Caco-2 (cell line): ENCODE results near the gene AUTS2. TPM values are rescaled to one million over a fixed set of nuclear protein-coding genes. Genes with fewer than 3 reads are reported as not detected.

Source experiments
- BruUV-seq: library from RNA; stranded (reverse); fragments of 400-500 nt; replicated peaks from 2 replicates; lab custom pipeline; 2021; lab: Mats Ljungman, UMichigan
- CTCF ChIA-PET: fragments of 300-600 bp; sonication (Branson Sonifier 250); formaldehyde crosslinking; loops from one replicate; lab custom pipeline; 2022; ENCODE audit warnings: antibody characterized with exemption; lab: Charles Lee
- POLR2A ChIA-PET: fragments of 300-600 bp; sonication (Branson Sonifier 250); formaldehyde crosslinking; loops from one replicate; lab custom pipeline; 2022; ENCODE audit warnings: antibody characterized with exemption; lab: Charles Lee
- DNase-seq, 2 experiments: peaks; one replicate each; pipeline versions ENCODE4 v3.0.0 to v3.0.0-alpha.2; 2020 to 2022
- H3K27me3 ChIP-seq: replicated peaks from 2 replicates; pipeline ENCODE4 v1.6.0; 2011; ENCODE audit warnings: low read length; ENCODE audit not compliant: control insufficient read depth, insufficient read depth
- H3K36me3 ChIP-seq: 2 replicates; pipeline ENCODE4 v1.5.1; 2011; ENCODE audit warnings: low read length; ENCODE audit not compliant: control insufficient read depth, insufficient read depth
- H3K4me1 ChIP-seq: fragments of 250-450 bp; sonication (Bioruptor Pico); 2 replicates; pipeline ENCODE4 v1.5.1; 2020; ENCODE audit warnings: mild to moderate bottlenecking
- H3K4me3 ChIP-seq: 2 replicates; pipeline ENCODE4 v1.5.1; 2011; ENCODE audit warnings: low read depth, mild to moderate bottlenecking, control low read depth, low read length
- H3K9me3 ChIP-seq: fragments of 250-450 bp; sonication (Bioruptor Pico); 2 replicates; pipeline ENCODE4 v1.5.1; 2020; ENCODE audit warnings: mild to moderate bottlenecking, moderate library complexity
- H3K27ac Mint-ChIP-seq: one replicate; pipeline ENCODE4 v1.8.0; 2022; ENCODE audit warnings: mixed read lengths; ENCODE audit not compliant: unreplicated experiment
- H3K27me3 Mint-ChIP-seq: one replicate; pipeline ENCODE4 v1.8.0; 2022; ENCODE audit warnings: mixed read lengths; ENCODE audit not compliant: insufficient read depth, unreplicated experiment
- H3K36me3 Mint-ChIP-seq: one replicate; pipeline ENCODE4 v1.8.0; 2022; ENCODE audit warnings: mild to moderate bottlenecking, mixed read lengths; ENCODE audit not compliant: insufficient read depth, unreplicated experiment
- H3K4me1 Mint-ChIP-seq: one replicate; pipeline ENCODE4 v1.8.0; 2022; ENCODE audit warnings: low read depth, mixed read lengths; ENCODE audit not compliant: unreplicated experiment
- H3K4me3 Mint-ChIP-seq: one replicate; pipeline ENCODE4 v1.8.0; 2022; ENCODE audit warnings: mild to moderate bottlenecking, moderate library complexity, mixed read lengths; ENCODE audit not compliant: unreplicated experiment
- H3K9me3 Mint-ChIP-seq: one replicate; pipeline ENCODE4 v1.8.0; 2022; ENCODE audit warnings: mixed read lengths; ENCODE audit not compliant: unreplicated experiment
- CTCF ChIP-seq, 2 experiments: fragments of 200-600 bp in 1 of 2; IDR thresholded peaks; 1 replicate in 1 of 2; 2 replicates in 1 of 2; pipeline versions ENCODE4 v1.5.1 to v1.8.0; 2011 to 2022; ENCODE audit warnings: antibody characterized with exemption in 1 of 2, control low read depth in 1 of 2, inconsistent platforms in 1 of 2, low read depth in 1 of 2, low read length in 1 of 2, mild to moderate bottlenecking in 1 of 2, moderate library complexity in 1 of 2; ENCODE audit not compliant: insufficient read depth in 1 of 2, severe bottlenecking in 1 of 2, unreplicated experiment in 1 of 2
- intact Hi-C: fragments of 100-400 bp; cut with micrococcal nuclease; formaldehyde crosslinking; loops from one replicate; pipeline ENCODE4 v1.10.0; 2022; ENCODE audit not compliant: unreplicated experiment
- total RNA-seq: library from RNA; stranded (reverse); gene quantifications from 2 replicates; pipeline ENCODE4 v1.2.3, GENCODE V29; 2022

AUTS2 gene
- total RNA-seq, 1 experiment from 2014 or later, result 37.1 TPM

GRCh38 chr7:69860941-69861622, 262.8 kb downstream of the AUTS2 start:
- ChIA-PET CTCF (no interaction called here), POLR2A (no interaction called here)
- Histone ChIP-seq H3K36me3 (no peaks in the 10 kb centered on the region), H3K4me3 (no peak overlapping the region), H3K9me3 (no peaks in the 10 kb centered on the region), H3K27me3 (no peaks in the 10 kb centered on the region), H3K4me1 (no peaks in the 10 kb centered on the region)
- no peaks in the 10 kb centered on the region for H3K4me1 Mint-ChIP-seq
- H3K4me3 Mint-ChIP-seq, result no peak overlapping the region
- intact Hi-C loops, result no loop called here
- BruUV-seq, result no TSS peak
- H3K27me3 Mint-ChIP-seq, result peaks cover 29% of the 10 kb centered on the region
- TF ChIP-seq CTCF (IDR thresholded peaks at IDR 0.05; ENCODE audit: insufficient read depth in 1 of 2, low read depth in 1 of 2, low read length in 1 of 2, severe bottlenecking in 1 of 2, unreplicated experiment in 1 of 2), result no peak
- no peak overlapping the region for H3K27ac Mint-ChIP-seq
- no peaks in the 10 kb centered on the region for H3K9me3 Mint-ChIP-seq
- no peaks in the 10 kb centered on the region for H3K36me3 Mint-ChIP-seq
- DNase-seq, result no peak

- no peak overlapping the region for H3K4me3 ChIP-seq
- no TSS peak for BruUV-seq
- Mint-ChIP-seq H3K4me3 (no peak overlapping the region), H3K27me3 (peaks cover 37% of the 10 kb centered on the region), H3K36me3 (no peaks in the 10 kb centered on the region), H3K9me3 (no peaks in the 10 kb centered on the region), H3K27ac (no peak overlapping the region), H3K4me1 (no peaks in the 10 kb centered on the region)
- H3K9me3 ChIP-seq, result no peaks in the 10 kb centered on the region
- no peaks in the 10 kb centered on the region for H3K27me3 ChIP-seq
- no peak for TF ChIP-seq CTCF (IDR thresholded peaks at IDR 0.05; ENCODE audit: insufficient read depth in 1 of 2, low read depth in 1 of 2, low read length in 1 of 2, severe bottlenecking in 1 of 2, unreplicated experiment in 1 of 2)
- DNase-seq, result no peak
- intact Hi-C loops, result no loop called here
- no peaks in the 10 kb centered on the region for H3K4me1 ChIP-seq
- POLR2A ChIA-PET, result no interaction called here
- H3K36me3 ChIP-seq, result no peaks in the 10 kb centered on the region
- CTCF ChIA-PET, result no interaction called here
These were observed 264.3 kb downstream of the AUTS2 start for GRCh38 chr7:69862413-69863064.

GRCh38 chr7:69864274-69864673, 266.0 kb downstream of the AUTS2 start:
- BruUV-seq, result no TSS peak
- no peaks in the 10 kb centered on the region for H3K36me3 Mint-ChIP-seq
- H3K4me1 Mint-ChIP-seq, result no peaks in the 10 kb centered on the region
- H3K9me3 ChIP-seq, result no peaks in the 10 kb centered on the region
- no peak overlapping the region for H3K27ac Mint-ChIP-seq
- no peak for TF ChIP-seq CTCF (IDR thresholded peaks at IDR 0.05; ENCODE audit: insufficient read depth in 1 of 2, low read depth in 1 of 2, low read length in 1 of 2, severe bottlenecking in 1 of 2, unreplicated experiment in 1 of 2)
- DNase-seq, result no peak
- intact Hi-C loops, result no loop called here
- H3K36me3 ChIP-seq, result no peaks in the 10 kb centered on the region
- no peaks in the 10 kb centered on the region for H3K9me3 Mint-ChIP-seq
- no peak overlapping the region for H3K4me3 ChIP-seq
- no peaks in the 10 kb centered on the region for H3K27me3 ChIP-seq
- no peak overlapping the region for H3K4me3 Mint-ChIP-seq
- CTCF ChIA-PET, result no interaction called here
- POLR2A ChIA-PET, result no interaction called here
- H3K27me3 Mint-ChIP-seq, result peaks cover 33% of the 10 kb centered on the region
- no peaks in the 10 kb centered on the region for H3K4me1 ChIP-seq
